Stimulated activated CD4-positive, alpha-beta T cell treated with anti-CD3 and anti-CD28 coated beads, TNF-alpha, amount 100 ng/mL, for 4 hours (primary cell): ENCODE data around the gene FAM219A.

Experiments
- DNase-seq, 3 experiments: peaks; one replicate each; pipeline ENCODE4 v3.0.0-alpha.2; 2020; ENCODE audit warnings: low read depth in 3 of 3

FAM219A gene

GRCh38 chr9:34400686-34401602, 57.4 kb downstream of the FAM219A start:
- no peak for DNase-seq

GRCh38 chr9:34400275-34400674, 58.1 kb downstream of the FAM219A start:
- no peak for DNase-seq

GRCh38 chr9:34399729-34400128, 58.6 kb downstream of the FAM219A start:
- DNase-seq: no peak

GRCh38 chr9:34398875-34399274, 59.5 kb downstream of the FAM219A start:
- DNase-seq: no peak

- DNase-seq: no peak
These were observed 61.8 kb downstream of the FAM219A start for GRCh38 chr9:34396276-34397214.

- no peak for DNase-seq
These were observed 65.9 kb downstream of the FAM219A start for GRCh38 chr9:34392511-34392910.

GRCh38 chr9:34387239-34387638, 71.1 kb downstream of the FAM219A start:
- DNase-seq: no peak

GRCh38 chr9:34386656-34387055, 71.7 kb downstream of the FAM219A start:
- DNase-seq: no peak

- no peak for DNase-seq
These were observed 72.7 kb downstream of the FAM219A start for GRCh38 chr9:34385561-34386230.

GRCh38 chr9:34384368-34385165, 73.8 kb downstream of the FAM219A start:
- DNase-seq: no peak

- DNase-seq: no peak
These were observed 74.5 kb downstream of the FAM219A start for GRCh38 chr9:34383904-34384303.

GRCh38 chr9:34382879-34383278, 75.5 kb downstream of the FAM219A start:
- no peak for DNase-seq

- no peak for DNase-seq
These were observed 76.3 kb downstream of the FAM219A start for GRCh38 chr9:34382054-34382453.

- DNase-seq: no peak
These were observed 77.0 kb downstream of the FAM219A start for GRCh38 chr9:34381323-34381722.

- DNase-seq: peak; percentile 52 to 77 (median 62)
These were observed 77.7 kb downstream of the FAM219A start for GRCh38 chr9:34380511-34381315.

- DNase-seq: peak in 1 of 3 experiments; percentile 14
These were observed 78.3 kb downstream of the FAM219A start for GRCh38 chr9:34380034-34380510.

- peak; percentile 76 to 83 (median 82) for DNase-seq
These were observed 78.9 kb downstream of the FAM219A start for GRCh38 chr9:34379334-34380033.

- DNase-seq: no peak
These were observed 79.9 kb downstream of the FAM219A start for GRCh38 chr9:34378376-34379060.

- DNase-seq: no peak
These were observed 81.0 kb downstream of the FAM219A start for GRCh38 chr9:34377404-34377746.
